GM12891 (cell line): ENCODE data around the gene MBLAC2.

Experiments
- POLR2A ChIP-seq: IDR thresholded peaks from 2 replicates; pipeline ENCODE4 v1.6.1; 2011; ENCODE audit warnings: low read depth, low read length, control low read depth
- POLR2AphosphoS5 ChIP-seq: IDR thresholded peaks from 2 replicates; pipeline ENCODE4 v1.6.1; 2011; ENCODE audit warnings: low read depth, low read length, control low read depth

DNA sequence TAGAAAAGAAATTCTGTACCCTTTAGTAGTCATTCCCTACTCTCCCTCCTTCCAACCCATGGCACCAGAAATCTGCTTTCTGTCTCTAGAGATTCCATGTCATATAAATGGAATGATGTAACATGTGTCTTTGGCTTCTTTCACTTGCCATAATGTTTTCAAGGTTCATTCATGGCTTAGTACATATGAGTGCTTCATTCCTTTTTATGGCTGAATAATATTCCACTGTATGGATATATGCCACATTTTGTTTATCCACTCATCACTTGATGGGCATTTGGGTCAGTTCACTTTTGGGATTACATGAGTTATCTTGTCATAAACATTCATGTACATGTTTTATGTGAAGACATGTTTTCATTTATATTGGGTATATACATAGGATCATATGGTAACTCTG is 19.5 kb upstream of the MBLAC2 start:
- TF ChIP-seq POLR2AphosphoS5 (no peak), POLR2A (no peak)
